Endodermal cell (in vitro differentiated cells): ENCODE measurements around the gene ING4. TPM values are rescaled to one million over a fixed set of nuclear protein-coding genes. Genes with fewer than 3 reads are reported as not detected.

Source experiments
- DNase-seq: peaks from one replicate; pipeline ENCODE4 v3.0.0-alpha.2; 2017
- H3K27ac ChIP-seq: 2 replicates; pipeline ENCODE4 v1.5.1; 2013; ENCODE audit warnings: mild to moderate bottlenecking, low read depth, low read length, moderate library complexity
- H3K27me3 ChIP-seq: 2 replicates; pipeline ENCODE4 v1.6.1; 2013; ENCODE audit warnings: mild to moderate bottlenecking, low read length, moderate library complexity; ENCODE audit not compliant: insufficient read depth, control insufficient read depth, poor library complexity, severe bottlenecking
- H3K36me3 ChIP-seq: 2 replicates; pipeline ENCODE4 v1.7.0; 2013; ENCODE audit warnings: mild to moderate bottlenecking, low read length, moderate library complexity; ENCODE audit not compliant: control insufficient read depth, insufficient read depth
- H3K4me1 ChIP-seq: one replicate; pipeline ENCODE4 v1.7.0; 2013; ENCODE audit warnings: low read length; ENCODE audit not compliant: control insufficient read depth, insufficient read depth
- H3K4me3 ChIP-seq: 2 replicates; pipeline ENCODE4 v1.5.1; 2013; ENCODE audit warnings: mild to moderate bottlenecking, low read length, moderate library complexity
- H3K9ac ChIP-seq: 2 replicates; pipeline ENCODE4 v1.6.1; 2013; ENCODE audit warnings: mild to moderate bottlenecking, low read length, moderate library complexity; ENCODE audit not compliant: poor library complexity, severe bottlenecking; ENCODE audit errors: extremely low read depth
- H3K9me3 ChIP-seq: 2 replicates; pipeline ENCODE4 v1.6.1; 2013; ENCODE audit warnings: mild to moderate bottlenecking, low read length, moderate library complexity; ENCODE audit not compliant: control insufficient read depth
- H3K27ac Mint-ChIP-seq: 2 replicates; pipeline ENCODE4 v1.8.0; 2020; ENCODE audit warnings: mixed read lengths
- H3K27me3 Mint-ChIP-seq: 2 replicates; pipeline ENCODE4 v1.8.0; 2021; ENCODE audit warnings: mild to moderate bottlenecking, mixed read lengths; ENCODE audit not compliant: insufficient read depth
- H3K36me3 Mint-ChIP-seq: 2 replicates; pipeline ENCODE4 v1.8.0; 2020; ENCODE audit warnings: low read depth, mixed read lengths
- H3K4me1 Mint-ChIP-seq: 2 replicates; pipeline ENCODE4 v1.8.0; 2020; ENCODE audit warnings: mixed read lengths
- H3K4me3 Mint-ChIP-seq: 2 replicates; pipeline ENCODE4 v1.8.0; 2020; ENCODE audit warnings: mild to moderate bottlenecking, moderate library complexity, mixed read lengths
- H3K9me3 Mint-ChIP-seq: 2 replicates; pipeline ENCODE4 v1.8.0; 2020; ENCODE audit warnings: mild to moderate bottlenecking, mixed read lengths
- CTCF ChIP-seq: fragments of 200-600 bp; sonication (generic); conservative IDR thresholded peaks from 2 replicates; pipeline ENCODE4 v1.5.0; 2021; ENCODE audit warnings: antibody characterized with exemption, mild to moderate bottlenecking
- WGBS, 2 experiments: methylation state at CpG; one replicate each; pipeline versions ENCODE4 v1.1.5 to v1.1.7; 2013; ENCODE audit warnings: missing lambda C conversion rate in 2 of 2, mixed read lengths in 1 of 2; ENCODE audit not compliant: insufficient coverage in 1 of 2, insufficient read length in 1 of 2; 5-methylcytosine and 5-hydroxymethylcytosine counted together
- total RNA-seq, 2 donors: library from RNA; stranded (reverse); fragmentation: NEBNext Ultra II Directional in 1 of 2; extraction: Animal tissue kit (Norgen Biotek cat#: 25700) in 1 of 2; gene quantifications; 2 replicates in 1 of 2; 3 replicates in 1 of 2; pipeline ENCODE4 v1.2.1, GENCODE V29; 2021

ING4 gene
- total RNA-seq, 2 donors from 2014 or later: 30.5 to 60.3 TPM

GRCh38 chr12:6653342-6653741, 9.6 kb downstream of the ING4 start:
- Mint-ChIP-seq H3K27ac (no peak overlapping the region), H3K4me3 (no peak overlapping the region), H3K27me3 (no peaks in the 10 kb centered on the region), H3K36me3 (peaks cover 72% of the 10 kb centered on the region), H3K9me3 (no peaks in the 10 kb centered on the region), H3K4me1 (no peaks in the 10 kb centered on the region)
- Histone ChIP-seq H3K9me3 (no peaks in the 10 kb centered on the region), H3K27ac (no peak overlapping the region), H3K27me3 (no peaks in the 10 kb centered on the region), H3K36me3 (peaks cover 52% of the 10 kb centered on the region), H3K4me3 (no peak overlapping the region), H3K9ac (no peak overlapping the region), H3K4me1 (no peaks in the 10 kb centered on the region)
- WGBS, 2 experiments: 85 to 95% methylated on average over 1 of the region's 1 CpG
- no peak for DNase-seq
- no peak for TF ChIP-seq CTCF

GRCh38 chr12:6652391-6652790, 10.5 kb downstream of the ING4 start:
- Mint-ChIP-seq H3K4me1 (no peaks in the 10 kb centered on the region), H3K36me3 (peaks cover 73% of the 10 kb centered on the region), H3K27me3 (no peaks in the 10 kb centered on the region), H3K27ac (no peak overlapping the region), H3K9me3 (no peaks in the 10 kb centered on the region), H3K4me3 (no peak overlapping the region)
- H3K27me3 ChIP-seq: no peaks in the 10 kb centered on the region
- peaks cover 55% of the 10 kb centered on the region for H3K36me3 ChIP-seq
- no peaks in the 10 kb centered on the region for H3K4me1 ChIP-seq
- H3K9ac ChIP-seq: no peak overlapping the region
- H3K4me3 ChIP-seq: no peak overlapping the region
- no peak overlapping the region for H3K27ac ChIP-seq
- peak; percentile 52 for TF ChIP-seq CTCF
- H3K9me3 ChIP-seq: no peaks in the 10 kb centered on the region
- WGBS, 2 experiments: 90 to 95% methylated on average over 9 to 11 of the region's 12 CpGs
- no peak for DNase-seq

GRCh38 chr12:6650832-6651231, 12.1 kb downstream of the ING4 start:
- H3K27ac Mint-ChIP-seq: no peak overlapping the region

More at GRCh38 chr12:6650832-6651231, 12.1 kb downstream of the ING4 start:
- Mint-ChIP-seq H3K4me3 (no peak overlapping the region), H3K27me3 (peaks cover 13% of the 10 kb centered on the region), H3K9me3 (no peaks in the 10 kb centered on the region), H3K36me3 (peaks cover 60% of the 10 kb centered on the region), H3K4me1 (peaks cover 5% of the 10 kb centered on the region)
- 97 to 100% methylated on average over 1 to 8 of the region's 8 CpGs for WGBS, 2 experiments
- Histone ChIP-seq H3K36me3 (peaks cover 46% of the 10 kb centered on the region), H3K9me3 (no peaks in the 10 kb centered on the region), H3K9ac (no peak overlapping the region), H3K4me1 (no peaks in the 10 kb centered on the region), H3K27ac (no peak overlapping the region), H3K27me3 (no peaks in the 10 kb centered on the region), H3K4me3 (no peak overlapping the region)
- no peak for DNase-seq
- TF ChIP-seq CTCF: no peak
